Neutrophil (primary cell): ENCODE measurements around the gene WNT11.
A peak's percentile ranks its signal among the peaks of the same experiment; 100 is the strongest.

Source experiments
- H3K27ac ChIP-seq: fragments of 200-600 bp; sonication (generic); 2 replicates; pipeline ENCODE4 v1.5.1; 2016; ENCODE audit warnings: mild to moderate bottlenecking, moderate library complexity
- H3K27me3 ChIP-seq: fragments of 200-600 bp; sonication (generic); 2 replicates; pipeline ENCODE4 v1.6.0; 2016; ENCODE audit warnings: mild to moderate bottlenecking
- H3K36me3 ChIP-seq: fragments of 200-600 bp; sonication (generic); 2 replicates; pipeline ENCODE4 v1.5.1; 2017
- H3K4me1 ChIP-seq, 2 experiments: fragments of 200-600 bp in 1 of 2; sonication (generic) in 1 of 2; 1 replicate in 1 of 2; 2 replicates in 1 of 2; pipeline versions ENCODE4 v1.5.1 to v1.6.1; 2013 to 2016; ENCODE audit warnings: low read depth in 1 of 2, low read length in 1 of 2, mild to moderate bottlenecking in 1 of 2, moderate library complexity in 1 of 2; ENCODE audit not compliant: control insufficient read depth in 1 of 2, insufficient read depth in 1 of 2
- H3K4me3 ChIP-seq, 2 experiments: fragments of 200-600 bp in 1 of 2; sonication (generic) in 1 of 2; 1 replicate in 1 of 2; 2 replicates in 1 of 2; pipeline ENCODE4 v1.5.1; 2013 to 2016; ENCODE audit warnings: low read depth in 1 of 2, low read length in 1 of 2, mild to moderate bottlenecking in 1 of 2, moderate library complexity in 1 of 2
- H3K9me3 ChIP-seq: fragments of 200-600 bp; sonication (generic); 2 replicates; pipeline ENCODE4 v1.5.1; 2016
- TF ChIP-seq, protein P1 (sequence below): fragments of 200-600 bp; sonication (generic); IDR thresholded peaks from 2 replicates; pipeline ENCODE4 v1.5.1; 2016; ENCODE audit warnings: antibody characterized with exemption

The WNT11 gene

DNA sequence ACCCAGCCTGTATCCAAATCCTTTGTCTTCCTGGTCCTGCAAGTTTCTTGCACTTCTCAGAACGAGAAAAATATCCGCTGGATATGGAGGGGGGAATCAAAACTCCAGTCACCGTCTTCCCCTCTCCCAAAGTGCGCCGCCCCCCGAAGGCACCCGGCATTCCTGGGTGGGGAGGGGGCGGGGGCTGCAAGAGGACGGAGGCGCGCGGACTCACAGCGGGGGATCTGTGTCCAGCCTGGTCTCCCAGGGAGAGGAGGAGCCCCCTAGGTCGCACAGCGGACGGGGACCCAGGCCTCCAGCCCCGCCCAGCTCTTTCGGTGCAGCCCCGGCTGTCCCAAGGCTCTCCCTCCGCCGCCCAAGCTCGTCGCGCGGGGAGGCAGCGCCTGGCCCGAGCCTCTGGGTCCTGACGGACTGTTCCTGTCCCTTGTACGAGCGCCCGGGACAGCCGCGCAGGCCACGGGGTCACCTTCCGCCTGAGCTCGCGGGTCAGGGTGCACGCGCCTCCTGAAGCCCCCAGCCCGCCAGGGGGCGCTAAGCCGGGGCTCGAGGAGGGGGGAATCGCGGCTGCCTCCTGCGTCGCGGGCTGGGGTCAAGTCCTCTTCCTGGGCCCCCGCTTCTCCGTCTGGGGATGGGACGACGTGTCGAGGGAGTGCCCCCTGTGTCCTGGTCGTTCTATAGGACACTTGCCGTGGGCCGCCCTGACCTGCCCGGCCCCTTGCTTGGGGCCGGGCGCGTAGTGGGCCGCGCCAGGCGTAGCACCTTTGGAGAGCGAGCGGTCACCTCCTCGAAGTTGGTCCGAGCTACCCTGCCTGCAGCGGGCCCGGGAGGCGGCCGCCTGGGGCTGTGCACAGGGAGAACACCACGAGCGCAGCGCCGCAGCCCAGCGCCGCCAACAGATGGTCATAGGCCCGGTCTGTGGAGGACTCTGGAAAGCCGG lies 2.4 kb upstream of the WNT11 start:
- H3K4me3 ChIP-seq = peak overlapping the region; percentile 62 to 63
- TF ChIP-seq, protein P1, sequence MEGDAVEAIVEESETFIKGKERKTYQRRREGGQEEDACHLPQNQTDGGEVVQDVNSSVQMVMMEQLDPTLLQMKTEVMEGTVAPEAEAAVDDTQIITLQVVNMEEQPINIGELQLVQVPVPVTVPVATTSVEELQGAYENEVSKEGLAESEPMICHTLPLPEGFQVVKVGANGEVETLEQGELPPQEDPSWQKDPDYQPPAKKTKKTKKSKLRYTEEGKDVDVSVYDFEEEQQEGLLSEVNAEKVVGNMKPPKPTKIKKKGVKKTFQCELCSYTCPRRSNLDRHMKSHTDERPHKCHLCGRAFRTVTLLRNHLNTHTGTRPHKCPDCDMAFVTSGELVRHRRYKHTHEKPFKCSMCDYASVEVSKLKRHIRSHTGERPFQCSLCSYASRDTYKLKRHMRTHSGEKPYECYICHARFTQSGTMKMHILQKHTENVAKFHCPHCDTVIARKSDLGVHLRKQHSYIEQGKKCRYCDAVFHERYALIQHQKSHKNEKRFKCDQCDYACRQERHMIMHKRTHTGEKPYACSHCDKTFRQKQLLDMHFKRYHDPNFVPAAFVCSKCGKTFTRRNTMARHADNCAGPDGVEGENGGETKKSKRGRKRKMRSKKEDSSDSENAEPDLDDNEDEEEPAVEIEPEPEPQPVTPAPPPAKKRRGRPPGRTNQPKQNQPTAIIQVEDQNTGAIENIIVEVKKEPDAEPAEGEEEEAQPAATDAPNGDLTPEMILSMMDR = peak; percentile 57
- no peaks in the 10 kb centered on the region for H3K9me3 ChIP-seq
- H3K27me3 ChIP-seq = peaks cover 100% of the 10 kb centered on the region
- no peaks in the 10 kb centered on the region for H3K36me3 ChIP-seq
- H3K27ac ChIP-seq = no peak overlapping the region
- peaks cover 50 to 53% of the 10 kb centered on the region in 2 experiments for H3K4me1 ChIP-seq

DNA sequence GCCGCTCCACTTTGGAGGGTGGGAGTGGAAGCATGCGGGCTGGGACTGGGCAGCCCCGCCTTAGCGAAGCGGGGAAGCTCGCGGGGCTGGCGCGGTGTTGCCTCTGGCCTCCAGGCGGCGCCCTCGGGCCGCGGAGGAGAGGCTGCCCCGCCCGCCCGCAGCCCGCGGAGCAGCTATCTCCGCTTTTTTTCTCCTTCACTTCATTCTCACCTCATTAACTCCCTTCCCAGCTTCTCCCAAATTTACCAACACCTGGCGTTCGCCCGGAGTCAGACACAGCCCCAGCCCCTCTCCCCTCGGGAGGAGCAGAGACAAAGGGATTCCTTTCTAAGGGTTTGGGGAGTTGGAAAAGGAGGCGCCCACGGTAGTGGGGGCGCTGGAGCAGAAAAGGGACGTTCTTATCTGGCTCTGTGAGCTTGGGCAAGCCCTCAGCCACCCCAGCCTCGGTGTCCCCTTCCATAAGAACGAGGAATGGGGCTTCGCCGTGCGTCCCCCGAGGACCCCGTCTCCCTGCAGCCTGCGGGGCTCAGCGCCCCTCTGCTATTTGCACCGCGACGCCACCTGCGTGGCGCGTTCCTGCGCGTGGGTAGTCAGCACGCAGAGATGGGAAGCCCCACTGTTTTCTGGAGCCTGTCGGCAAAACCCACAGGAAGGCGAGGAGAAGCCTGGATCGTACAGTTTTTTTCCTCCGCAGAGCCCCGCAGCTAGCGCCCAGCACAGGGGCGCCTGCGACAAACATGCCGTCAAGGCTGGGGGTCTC lies 1.5 kb upstream of the WNT11 start:
- TF ChIP-seq, protein P1 = peak; percentile 82
- peak overlapping the region; percentile 62 to 63 for H3K4me3 ChIP-seq
- peaks cover 100% of the 10 kb centered on the region for H3K27me3 ChIP-seq
- peaks cover 50 to 53% of the 10 kb centered on the region in 2 experiments for H3K4me1 ChIP-seq
- H3K27ac ChIP-seq = no peak overlapping the region
- H3K36me3 ChIP-seq = no peaks in the 10 kb centered on the region
- no peaks in the 10 kb centered on the region for H3K9me3 ChIP-seq

DNA sequence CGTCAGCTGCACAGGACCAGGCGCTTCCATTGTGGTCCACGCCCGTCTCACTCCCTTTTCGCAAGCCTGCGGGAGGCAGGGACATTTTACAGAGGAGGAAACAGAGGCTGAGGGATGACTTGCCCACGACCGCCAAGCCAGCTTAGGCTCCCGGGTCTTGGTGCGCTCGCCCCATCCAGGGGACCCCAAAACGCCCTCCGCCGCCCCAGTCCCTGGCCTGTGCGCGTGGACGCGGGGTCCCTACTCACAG lies 300 bp downstream of the WNT11 start:
- Histone ChIP-seq H3K27ac (no peak overlapping the region), H3K4me3 (peak overlapping the region in 1 of 2 experiments; percentile 62), H3K4me1 (peaks cover 50 to 53% of the 10 kb centered on the region in 2 experiments), H3K9me3 (no peaks in the 10 kb centered on the region), H3K27me3 (peaks cover 85% of the 10 kb centered on the region), H3K36me3 (no peaks in the 10 kb centered on the region)
- TF ChIP-seq, protein P1 = no peak

DNA sequence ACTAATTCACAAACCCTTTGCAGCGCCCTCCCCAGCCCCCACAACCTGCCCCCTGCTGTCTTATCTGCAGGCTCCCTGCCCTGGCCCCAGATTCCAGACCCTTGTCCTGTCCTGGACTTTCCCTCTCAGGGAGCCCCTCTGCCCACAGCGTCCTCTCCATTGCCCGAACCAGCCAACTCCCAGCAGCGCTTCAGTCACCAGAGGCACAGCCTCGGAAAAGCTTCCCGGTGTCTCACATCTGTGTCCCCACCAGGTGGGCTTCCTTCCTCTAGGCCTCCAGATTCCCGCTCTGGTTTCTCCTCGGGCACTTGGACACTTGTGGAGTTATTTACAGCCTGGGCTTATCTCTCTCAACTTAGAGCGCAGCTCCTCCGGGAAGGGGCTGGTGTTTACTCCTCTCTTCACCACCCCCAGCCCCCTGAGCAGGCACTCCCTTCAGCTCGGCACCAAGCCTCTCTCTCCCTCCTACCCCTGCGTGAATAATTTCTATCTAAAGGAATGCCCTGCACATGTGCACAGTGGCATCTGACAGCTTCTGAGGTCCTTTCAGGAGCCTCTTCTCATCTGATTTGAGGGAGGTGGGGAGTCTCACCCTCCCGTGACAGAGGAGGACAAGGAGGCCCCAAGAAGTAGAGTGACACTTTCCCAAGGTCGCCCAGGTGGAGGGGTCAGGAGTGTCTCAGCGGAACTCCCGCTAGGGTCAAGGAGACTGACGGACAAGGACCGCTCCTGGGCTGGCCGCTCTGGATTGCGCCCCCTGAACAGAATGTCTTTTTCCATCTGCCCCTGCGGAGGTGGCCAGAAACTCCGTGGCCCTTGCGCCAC lies 838 bp downstream of the WNT11 start:
- TF ChIP-seq, protein P1 = no peak
- Histone ChIP-seq H3K4me1 (peaks cover 45 to 47% of the 10 kb centered on the region in 2 experiments), H3K9me3 (no peaks in the 10 kb centered on the region), H3K27me3 (peaks cover 80% of the 10 kb centered on the region), H3K27ac (no peak overlapping the region), H3K36me3 (no peaks in the 10 kb centered on the region), H3K4me3 (peak overlapping the region in 1 of 2 experiments; percentile 62)

DNA sequence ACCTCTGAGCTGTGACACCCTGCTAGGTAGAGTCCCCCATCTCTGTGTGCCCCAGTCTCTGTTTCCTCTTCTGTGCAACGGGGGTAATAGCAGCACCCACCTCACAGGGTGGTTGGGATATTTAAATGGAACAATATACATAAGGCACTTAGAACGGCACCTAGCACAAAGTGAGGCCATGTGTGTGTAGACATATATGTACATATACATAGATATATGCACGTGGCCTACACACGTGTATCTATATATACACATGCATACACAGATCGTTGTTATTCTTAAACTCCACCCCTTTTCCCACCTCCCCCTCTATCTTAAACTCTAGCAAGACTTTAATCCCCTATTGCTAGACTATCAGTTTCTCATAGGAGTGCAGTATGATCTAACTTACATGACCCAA lies 2.4 kb downstream of the WNT11 start:
- peaks cover 65% of the 10 kb centered on the region for H3K27me3 ChIP-seq
- H3K4me1 ChIP-seq = peaks cover 32 to 33% of the 10 kb centered on the region in 2 experiments
- H3K9me3 ChIP-seq = no peaks in the 10 kb centered on the region

More for the DNA sequence above, 2.4 kb downstream of the WNT11 start:
- Histone ChIP-seq H3K27ac (no peak overlapping the region), H3K4me3 (no peak overlapping the region), H3K36me3 (no peaks in the 10 kb centered on the region)
- TF ChIP-seq, protein P1 = no peak
